OCI-LY1 (cell line): ENCODE results near the gene NECAB2.

Experiments used
- H2AFZ ChIP-seq: fragments of 200-600 bp; sonication (generic), shearing (Covaris generic); 2 replicates; pipeline ENCODE4 v1.6.0; 2014; ENCODE audit warnings: antibody characterized with exemption, mild to moderate bottlenecking, low read length
- H3F3A ChIP-seq: fragments of 200-600 bp; sonication (generic), shearing (Covaris generic); 2 replicates; pipeline ENCODE4 v1.6.0; 2014; ENCODE audit warnings: mild to moderate bottlenecking, antibody characterized with exemption, low read length, moderate library complexity; ENCODE audit not compliant: insufficient read depth
- H3K27ac ChIP-seq: fragments of 200-600 bp; sonication (generic); 2 replicates; pipeline ENCODE4 v1.5.1; 2014; ENCODE audit warnings: low read length, mixed run types, mild to moderate bottlenecking, low read depth; ENCODE audit not compliant: poor library complexity, severe bottlenecking
- H3K27me3 ChIP-seq: fragments of 200-600 bp; sonication (generic); 2 replicates; pipeline ENCODE4 v1.6.0; 2014; ENCODE audit warnings: antibody characterized with exemption, mild to moderate bottlenecking, low read length, moderate library complexity; ENCODE audit not compliant: insufficient read depth
- H3K36me3 ChIP-seq: fragments of 200-600 bp; sonication (generic); 2 replicates; pipeline ENCODE4 v1.6.1; 2014; ENCODE audit warnings: mild to moderate bottlenecking, antibody characterized with exemption, low read length, moderate library complexity, mixed read lengths; ENCODE audit not compliant: insufficient read depth
- H3K4me1 ChIP-seq: fragments of 200-600 bp; sonication (generic); 2 replicates; pipeline ENCODE4 v1.5.1; 2014; ENCODE audit warnings: mild to moderate bottlenecking, low read length, moderate library complexity; ENCODE audit not compliant: insufficient read depth, severe bottlenecking
- H3K4me2 ChIP-seq: fragments of 200-600 bp; sonication (generic), shearing (Covaris generic); 2 replicates; pipeline ENCODE4 v1.6.1; 2014; ENCODE audit warnings: low read length
- H3K4me3 ChIP-seq: fragments of 200-600 bp; sonication (generic); 2 replicates; pipeline ENCODE4 v1.5.1; 2014; ENCODE audit warnings: low read length, low read depth, mild to moderate bottlenecking, mixed read lengths; ENCODE audit not compliant: poor library complexity, severe bottlenecking
- H3K79me2 ChIP-seq: fragments of 200-600 bp; shearing (Covaris generic); 2 replicates; pipeline ENCODE4 v1.6.1; 2016; ENCODE audit warnings: mixed run types, low read length, mixed read lengths; ENCODE audit not compliant: insufficient read depth
- H3K9ac ChIP-seq: fragments of 200-600 bp; sonication (generic), shearing (Covaris generic); 2 replicates; pipeline ENCODE4 v1.6.1; 2014; ENCODE audit warnings: mild to moderate bottlenecking, low read length, mixed read lengths
- H3K9me2 ChIP-seq: fragments of 200-600 bp; sonication (generic), shearing (Covaris generic); 2 replicates; pipeline ENCODE4 v1.6.1; 2014; ENCODE audit warnings: low read depth, mild to moderate bottlenecking, low read length, mixed read lengths
- H3K9me3 ChIP-seq: fragments of 200-600 bp; shearing (Covaris generic); 2 replicates; pipeline ENCODE4 v1.6.1; 2014; ENCODE audit warnings: low read length, mixed read lengths
- H4K20me1 ChIP-seq: fragments of 200-600 bp; sonication (generic), shearing (Covaris generic); 2 replicates; pipeline ENCODE4 v1.6.0; 2016; ENCODE audit warnings: mild to moderate bottlenecking, low read length; ENCODE audit not compliant: insufficient read depth
- EZH2 ChIP-seq: fragments of 200-600 bp; sonication (generic), shearing (Covaris generic); IDR thresholded peaks from 2 replicates; pipeline ENCODE4 v1.8.0; 2017; ENCODE audit warnings: borderline replicate concordance, mixed run types, mild to moderate bottlenecking, antibody characterized with exemption, low read length, moderate library complexity, mixed read lengths
- TF ChIP-seq, protein P1 (sequence below): fragments of 200-600 bp; sonication (generic), shearing (Covaris generic); IDR thresholded peaks from 2 replicates; pipeline ENCODE4 v1.5.1; 2017; ENCODE audit warnings: mild to moderate bottlenecking, antibody characterized with exemption, low read length, moderate library complexity, mixed read lengths

The NECAB2 gene

GRCh38 chr16:83971165-83972130 lies 3.4 kb downstream of the NECAB2 start:
- no peaks in the 10 kb centered on the region; the same call in 1 of the 2 replicates for H3K27me3 ChIP-seq
- no peak overlapping the region for H3K4me2 ChIP-seq
- no peaks in the 10 kb centered on the region for H3K9me3 ChIP-seq
- no peaks in the 10 kb centered on the region for H3F3A ChIP-seq
- H3K79me2 ChIP-seq = no peaks in the 10 kb centered on the region
- no peak overlapping the region for H3K4me3 ChIP-seq
- no peaks in the 10 kb centered on the region for H3K4me1 ChIP-seq
- H3K27ac ChIP-seq = no peak overlapping the region
- H3K36me3 ChIP-seq = no peaks in the 10 kb centered on the region
- no peaks in the 10 kb centered on the region for H4K20me1 ChIP-seq
- TF ChIP-seq, protein P1, sequence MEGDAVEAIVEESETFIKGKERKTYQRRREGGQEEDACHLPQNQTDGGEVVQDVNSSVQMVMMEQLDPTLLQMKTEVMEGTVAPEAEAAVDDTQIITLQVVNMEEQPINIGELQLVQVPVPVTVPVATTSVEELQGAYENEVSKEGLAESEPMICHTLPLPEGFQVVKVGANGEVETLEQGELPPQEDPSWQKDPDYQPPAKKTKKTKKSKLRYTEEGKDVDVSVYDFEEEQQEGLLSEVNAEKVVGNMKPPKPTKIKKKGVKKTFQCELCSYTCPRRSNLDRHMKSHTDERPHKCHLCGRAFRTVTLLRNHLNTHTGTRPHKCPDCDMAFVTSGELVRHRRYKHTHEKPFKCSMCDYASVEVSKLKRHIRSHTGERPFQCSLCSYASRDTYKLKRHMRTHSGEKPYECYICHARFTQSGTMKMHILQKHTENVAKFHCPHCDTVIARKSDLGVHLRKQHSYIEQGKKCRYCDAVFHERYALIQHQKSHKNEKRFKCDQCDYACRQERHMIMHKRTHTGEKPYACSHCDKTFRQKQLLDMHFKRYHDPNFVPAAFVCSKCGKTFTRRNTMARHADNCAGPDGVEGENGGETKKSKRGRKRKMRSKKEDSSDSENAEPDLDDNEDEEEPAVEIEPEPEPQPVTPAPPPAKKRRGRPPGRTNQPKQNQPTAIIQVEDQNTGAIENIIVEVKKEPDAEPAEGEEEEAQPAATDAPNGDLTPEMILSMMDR = no peak
- no peak for TF ChIP-seq EZH2
- H2AFZ ChIP-seq = no peak overlapping the region
- H3K9ac ChIP-seq = no peak overlapping the region
- H3K9me2 ChIP-seq = no peaks in the 10 kb centered on the region

- H3K36me3 ChIP-seq = no peaks in the 10 kb centered on the region
- H3K9ac ChIP-seq = no peak overlapping the region
- H3K9me3 ChIP-seq = no peaks in the 10 kb centered on the region
- no peaks in the 10 kb centered on the region for H3K9me2 ChIP-seq
- H4K20me1 ChIP-seq = no peaks in the 10 kb centered on the region
- no peak overlapping the region for H3K4me2 ChIP-seq
- no peak for TF ChIP-seq EZH2
- TF ChIP-seq, protein P1 = no peak
- no peaks in the 10 kb centered on the region for H3F3A ChIP-seq
- H2AFZ ChIP-seq = no peak overlapping the region
- H3K27me3 ChIP-seq = no peaks in the 10 kb centered on the region; the same call in 1 of the 2 replicates
- H3K79me2 ChIP-seq = no peaks in the 10 kb centered on the region
- H3K4me1 ChIP-seq = no peaks in the 10 kb centered on the region
- no peak overlapping the region for H3K27ac ChIP-seq
- no peak overlapping the region for H3K4me3 ChIP-seq
These were observed 4.4 kb downstream of the NECAB2 start for GRCh38 chr16:83972256-83973008.

DNA sequence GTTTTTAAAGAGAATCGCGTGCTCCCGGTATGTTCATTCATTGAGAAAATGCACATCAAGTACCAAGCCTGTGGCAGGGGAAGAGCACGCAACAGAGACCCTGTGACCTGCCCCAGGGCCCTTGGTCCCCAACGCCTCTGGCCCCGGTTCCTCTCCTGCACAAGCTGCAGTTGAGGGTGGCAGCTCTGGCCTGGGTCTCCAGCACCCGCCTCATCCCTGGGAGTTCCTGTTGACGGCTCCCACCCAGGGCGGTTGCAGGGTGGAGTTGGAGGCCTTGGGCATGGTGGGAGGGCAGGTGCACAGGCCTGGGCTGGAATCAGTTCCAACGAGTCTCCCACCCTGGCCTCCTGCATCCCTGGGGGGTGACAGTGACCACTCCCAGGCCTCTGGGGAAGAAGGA lies 5.0 kb downstream of the NECAB2 start:
- Histone ChIP-seq H3K4me1 (no peaks in the 10 kb centered on the region), H2AFZ (no peak overlapping the region), H3K79me2 (no peaks in the 10 kb centered on the region), H3K27ac (no peak overlapping the region), H4K20me1 (no peaks in the 10 kb centered on the region), H3K27me3 (no peaks in the 10 kb centered on the region; the same call in 1 of the 2 replicates), H3K9ac (no peak overlapping the region), H3K4me3 (no peak overlapping the region), H3K36me3 (no peaks in the 10 kb centered on the region), H3F3A (no peaks in the 10 kb centered on the region), H3K4me2 (no peak overlapping the region), H3K9me2 (no peaks in the 10 kb centered on the region), H3K9me3 (no peaks in the 10 kb centered on the region)
- TF ChIP-seq, protein P1 = no peak
- TF ChIP-seq EZH2 = no peak
